Testis (tissue), 3 donors: ENCODE data around the gene CTDSPL2. TPM values are rescaled to one million over a fixed set of nuclear protein-coding genes. Genes with fewer than 3 reads are reported as not detected.

Experiments
- DNase-seq: peaks from one replicate; pipeline ENCODE4 v3.0.0-alpha.2; 2019
- H3K27ac ChIP-seq, 2 donors: fragments of 200-600 bp; sonication (generic); one replicate each; pipeline ENCODE4 v1.5.1; 2019
- H3K27me3 ChIP-seq: fragments of 200-600 bp; sonication (generic); one replicate; pipeline ENCODE4 v1.5.1; 2019
- H3K36me3 ChIP-seq: fragments of 200-600 bp; sonication (generic); one replicate; pipeline ENCODE4 v1.5.1; 2017; ENCODE audit warnings: low read depth; ENCODE audit errors: missing control alignments
- H3K4me1 ChIP-seq: fragments of 200-600 bp; sonication (generic); one replicate; pipeline ENCODE4 v1.5.1; 2019
- H3K4me3 ChIP-seq, 2 donors: fragments of 200-600 bp; sonication (generic); one replicate each; pipeline ENCODE4 v1.5.1; 2017 to 2019
- H3K9me3 ChIP-seq: fragments of 200-600 bp; sonication (generic); one replicate; pipeline ENCODE4 v1.5.1; 2017
- POLR2A ChIP-seq: fragments of 450-650 bp; IDR thresholded peaks from one replicate; pipeline ENCODE4 v1.6.1; 2017; ENCODE audit warnings: antibody characterized with exemption, mild to moderate bottlenecking, moderate library complexity
- WGBS, 2 donors: methylation state at CpG; one replicate each; pipeline ENCODE4 v1.1.5; 2018; 5-methylcytosine and 5-hydroxymethylcytosine counted together
- intact Hi-C: fragments of 100-400 bp; cut with DNase I; formaldehyde crosslinking; loops from one replicate; pipeline ENCODE4 v1.15.1; 2023; ENCODE audit warnings: low total_unique reads
- polyA plus RNA-seq: library from polyadenylated mRNA; stranded (reverse); fragments of 350-450 nt; fragmentation: Illumina TruSeq; extraction: RNeasy Lipid Tissue Mini Kit (QIAGEN cat#74804); gene quantifications from one replicate; pipeline ENCODE4 v1.2.3, GENCODE V29; 2014; ENCODE audit warnings: low read depth, low replicate concordance; ENCODE audit not compliant: insufficient read depth
- total RNA-seq, 2 donors: library from RNA; depleted of rRNA; stranded (reverse); fragments of >200 nt; gene quantifications; one replicate each; pipeline ENCODE4 v1.2.3, GENCODE V29; 2016
- TF ChIP-seq, protein P1 (sequence below), 3 experiments: fragments of 450-650 bp in 2 of 3; fragments of 200-600 bp in 1 of 3; sonication (generic) in 1 of 3; IDR thresholded peaks; one replicate each; pipeline ENCODE4 v1.5.1; 2016 to 2019; ENCODE audit warnings: antibody characterized with exemption in 3 of 3, mild to moderate bottlenecking in 2 of 3, moderate library complexity in 1 of 3

CTDSPL2 gene
- total and polyA plus RNA-seq, 3 donors from 2014 or later, result 27.7 to 71.2 (median 68.9) TPM

DNA sequence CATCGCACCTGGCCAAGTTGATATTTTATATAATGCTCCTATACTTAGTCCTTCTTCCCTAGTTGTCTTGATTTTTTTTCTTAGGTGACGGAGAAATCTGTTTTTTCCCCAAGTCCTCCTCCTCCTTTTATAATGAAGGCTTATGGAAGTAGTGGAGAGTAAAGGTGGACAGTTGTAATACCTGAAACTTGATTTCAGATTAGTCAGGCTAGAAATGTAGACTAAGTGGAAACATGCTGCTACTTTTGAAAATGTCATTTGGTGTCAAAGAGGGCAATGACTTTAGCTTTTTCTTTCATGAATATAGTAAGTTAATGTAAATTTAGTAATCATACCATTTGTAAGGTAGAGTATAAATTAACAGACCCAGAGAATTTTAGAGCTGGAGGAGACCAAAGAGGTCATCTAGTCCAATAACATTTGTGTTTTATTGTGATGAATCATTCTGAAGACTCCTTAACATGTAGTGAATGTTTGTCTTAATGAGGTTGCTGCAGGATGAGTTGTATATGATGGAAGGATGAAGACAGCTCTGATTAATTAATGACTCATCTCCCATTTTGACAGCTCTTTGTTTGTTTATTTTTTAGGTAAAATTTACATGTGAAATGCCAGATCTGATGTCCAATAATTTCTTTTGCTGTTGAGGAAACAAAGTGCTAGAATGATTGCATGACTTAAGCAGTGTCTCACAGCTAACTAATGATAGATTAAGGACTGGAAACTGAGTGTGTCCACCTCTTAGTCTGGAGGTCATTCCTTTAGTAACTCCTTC is 8.7 kb downstream of the CTDSPL2 start:
- DNase-seq, result no peak
- Histone ChIP-seq H3K27me3 (no peaks in the 10 kb centered on the region), H3K36me3 (no peaks in the 10 kb centered on the region), H3K4me3 (no peak overlapping the region), H3K4me1 (peaks cover under 1% of the 10 kb centered on the region), H3K9me3 (no peaks in the 10 kb centered on the region), H3K27ac (no peak overlapping the region)
- 79 to 98% methylated on average over 2 of the region's 2 CpGs for WGBS, 2 donors
- intact Hi-C loops, result no loop called here
- TF ChIP-seq, protein P1, sequence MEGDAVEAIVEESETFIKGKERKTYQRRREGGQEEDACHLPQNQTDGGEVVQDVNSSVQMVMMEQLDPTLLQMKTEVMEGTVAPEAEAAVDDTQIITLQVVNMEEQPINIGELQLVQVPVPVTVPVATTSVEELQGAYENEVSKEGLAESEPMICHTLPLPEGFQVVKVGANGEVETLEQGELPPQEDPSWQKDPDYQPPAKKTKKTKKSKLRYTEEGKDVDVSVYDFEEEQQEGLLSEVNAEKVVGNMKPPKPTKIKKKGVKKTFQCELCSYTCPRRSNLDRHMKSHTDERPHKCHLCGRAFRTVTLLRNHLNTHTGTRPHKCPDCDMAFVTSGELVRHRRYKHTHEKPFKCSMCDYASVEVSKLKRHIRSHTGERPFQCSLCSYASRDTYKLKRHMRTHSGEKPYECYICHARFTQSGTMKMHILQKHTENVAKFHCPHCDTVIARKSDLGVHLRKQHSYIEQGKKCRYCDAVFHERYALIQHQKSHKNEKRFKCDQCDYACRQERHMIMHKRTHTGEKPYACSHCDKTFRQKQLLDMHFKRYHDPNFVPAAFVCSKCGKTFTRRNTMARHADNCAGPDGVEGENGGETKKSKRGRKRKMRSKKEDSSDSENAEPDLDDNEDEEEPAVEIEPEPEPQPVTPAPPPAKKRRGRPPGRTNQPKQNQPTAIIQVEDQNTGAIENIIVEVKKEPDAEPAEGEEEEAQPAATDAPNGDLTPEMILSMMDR (IDR thresholded peaks at IDR 0.05), result no peak
- TF ChIP-seq POLR2A, result no peak

DNA sequence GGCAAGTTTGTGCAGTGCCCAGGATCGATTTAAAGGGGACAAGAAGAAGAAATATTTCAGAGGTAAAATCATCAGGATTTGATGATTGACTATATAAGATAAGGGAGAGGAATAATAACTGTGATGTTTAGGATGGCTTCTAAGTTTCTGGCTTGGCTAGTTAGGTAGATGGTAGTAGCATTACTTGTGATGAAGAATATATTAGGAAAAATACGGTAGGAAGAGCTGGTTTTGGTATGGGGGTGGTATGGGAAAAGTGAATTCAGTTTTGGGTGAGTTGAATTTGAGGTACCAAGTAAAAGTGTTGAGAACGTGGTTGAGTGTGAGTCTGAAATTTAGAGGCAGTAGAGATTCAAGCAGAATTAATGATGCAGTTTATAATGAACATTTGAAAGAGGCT is 11.0 kb downstream of the CTDSPL2 start:
- Histone ChIP-seq H3K4me1 (peaks cover 7% of the 10 kb centered on the region), H3K4me3 (no peak overlapping the region), H3K27me3 (no peaks in the 10 kb centered on the region), H3K9me3 (no peaks in the 10 kb centered on the region), H3K36me3 (no peaks in the 10 kb centered on the region), H3K27ac (no peak overlapping the region)
- intact Hi-C loops, result no loop called here
- TF ChIP-seq, protein P1 (IDR thresholded peaks at IDR 0.05), result no peak
- TF ChIP-seq POLR2A, result no peak
- whole genome bisulfite sequencing, 2 donors, result 83 to 87% methylated on average over 3 of the region's 3 CpGs
- DNase-seq, result no peak

DNA sequence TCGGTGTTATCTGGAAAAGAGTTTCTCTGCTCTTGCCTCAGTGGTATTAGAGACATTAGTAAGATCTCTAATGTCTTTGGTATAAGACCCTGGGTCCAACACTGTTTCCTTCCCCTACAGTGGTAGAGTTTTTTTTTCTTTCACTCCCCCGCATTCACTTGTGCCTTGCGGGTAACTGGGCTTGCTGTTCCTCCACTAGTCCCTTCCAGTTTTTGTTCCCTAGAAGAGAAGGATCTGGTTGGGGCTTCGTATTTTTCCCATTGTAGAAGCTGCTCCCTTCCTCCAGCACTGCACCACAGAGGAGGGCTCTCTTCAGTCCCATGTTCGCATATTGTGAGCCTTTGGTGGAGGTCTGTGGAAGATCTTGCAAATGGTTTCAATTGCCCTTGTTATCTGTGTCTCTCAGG is 13.7 kb downstream of the CTDSPL2 start:
- no peaks in the 10 kb centered on the region for H3K27me3 ChIP-seq
- 73 to 74% methylated on average over 5 of the region's 5 CpGs for WGBS, 2 donors
- TF ChIP-seq POLR2A, result no peak
- TF ChIP-seq, protein P1 (IDR thresholded peaks at IDR 0.05), result no peak
- no peaks in the 10 kb centered on the region for H3K9me3 ChIP-seq
- no peaks in the 10 kb centered on the region for H3K36me3 ChIP-seq
- no peak for DNase-seq
- no peak overlapping the region for H3K27ac ChIP-seq
- intact Hi-C loops, result no loop called here
- H3K4me1 ChIP-seq, result peaks cover 7% of the 10 kb centered on the region
- no peak overlapping the region for H3K4me3 ChIP-seq

DNA sequence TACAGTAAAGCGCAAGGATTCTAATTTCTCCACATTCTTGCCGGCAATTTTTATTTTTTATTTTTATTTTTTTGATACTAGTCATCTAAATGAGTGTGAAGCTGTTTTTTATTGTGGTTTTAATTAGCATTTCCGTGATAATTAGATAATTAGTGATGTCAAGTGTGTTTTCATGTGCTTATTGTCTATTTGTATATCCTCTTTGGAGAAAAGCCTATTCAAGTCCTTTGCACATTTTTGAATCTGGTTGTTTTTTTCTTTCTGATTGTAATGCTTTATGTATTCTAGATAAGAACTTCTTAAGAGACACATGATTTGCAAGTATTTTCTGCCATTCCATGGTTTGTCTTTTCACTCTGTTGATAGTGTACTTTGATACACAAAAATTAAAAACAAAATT is 16.1 kb downstream of the CTDSPL2 start:
- DNase-seq, result no peak
- no peak overlapping the region for H3K27ac ChIP-seq
- no peaks in the 10 kb centered on the region for H3K27me3 ChIP-seq
- H3K4me1 ChIP-seq, result peaks cover 7% of the 10 kb centered on the region
- WGBS, 2 donors, result 96 to 98% methylated on average over 3 of the region's 3 CpGs
- intact Hi-C loops, result no loop called here
- TF ChIP-seq, protein P1 (IDR thresholded peaks at IDR 0.05), result no peak
- TF ChIP-seq POLR2A, result no peak
- no peak overlapping the region for H3K4me3 ChIP-seq
- no peaks in the 10 kb centered on the region for H3K9me3 ChIP-seq
- H3K36me3 ChIP-seq, result no peaks in the 10 kb centered on the region
